H1 (cell line): ENCODE results near the gene SLC2A4. TPM values are rescaled to one million over a fixed set of nuclear protein-coding genes. Genes with fewer than 3 reads are reported as not detected.
A peak's percentile ranks its signal among the peaks of the same experiment; 100 is the strongest.

ENCODE experiments used
- CTCF ChIA-PET: fragments of 300-600 bp; sonication (Branson Sonifier 250); formaldehyde crosslinking; loops from one replicate; lab custom pipeline; 2021; ENCODE audit not compliant: partially characterized antibody; lab: Charles Lee
- POLR2A ChIA-PET: fragments of 300-600 bp; sonication (Branson Sonifier 250); formaldehyde crosslinking; loops from one replicate; lab custom pipeline; 2021; ENCODE audit warnings: inconsistent platforms; ENCODE audit not compliant: partially characterized antibody; lab: Charles Lee
- DNase-seq, 2 experiments: peaks; one replicate each; pipeline versions ENCODE4 v3.0.0 to v3.0.0-alpha.2; 2010 to 2022; ENCODE audit warnings: low spot score in 2 of 2, low read depth in 1 of 2, mixed read lengths in 1 of 2
- FAIRE-seq: peaks from 2 replicates; lab custom pipeline; 2011; peaks lifted over from hg19 to GRCh38; lab: Jason Lieb, UNC
- H2AFZ ChIP-seq: 2 replicates; pipeline ENCODE4 v1.8.1; 2012; ENCODE audit warnings: low read length, inconsistent platforms
- H2AK5ac ChIP-seq: 2 replicates; pipeline ENCODE4 v1.6.1; 2013; ENCODE audit warnings: low read depth, low read length
- H2BK120ac ChIP-seq: replicated peaks from 2 replicates; pipeline ENCODE3; 2013; ENCODE audit warnings: low read depth, low read length, inconsistent platforms
- H2BK12ac ChIP-seq: 2 replicates; pipeline ENCODE4 v1.6.1; 2013; ENCODE audit warnings: low read depth, low read length
- H2BK15ac ChIP-seq: 2 replicates; pipeline ENCODE4 v1.6.1; 2013; ENCODE audit warnings: low read length
- H2BK20ac ChIP-seq: 2 replicates; pipeline ENCODE4 v1.6.1; 2013; ENCODE audit warnings: low read length
- H2BK5ac ChIP-seq: 2 replicates; pipeline ENCODE4 v1.6.1; 2013; ENCODE audit warnings: low read depth, low read length
- H3K14ac ChIP-seq: 2 replicates; pipeline ENCODE4 v1.6.1; 2013; ENCODE audit warnings: inconsistent platforms; ENCODE audit not compliant: insufficient read length
- H3K18ac ChIP-seq: 2 replicates; pipeline ENCODE4 v1.6.1; 2013; ENCODE audit warnings: low read length; ENCODE audit errors: extremely low read depth
- H3K23ac ChIP-seq: 2 replicates; pipeline ENCODE4 v1.6.1; 2013; ENCODE audit warnings: inconsistent platforms; ENCODE audit not compliant: insufficient read length
- H3K23me2 ChIP-seq: 2 replicates; pipeline ENCODE4 v1.6.1; 2013; ENCODE audit warnings: low read depth, low read length
- H3K27ac ChIP-seq: 2 replicates; pipeline ENCODE4 v1.6.1; 2011; ENCODE audit warnings: low read depth, low read length, inconsistent platforms
- H3K27me3 ChIP-seq, 4 experiments: replicated peaks in 1 of 4; 1 replicate in 1 of 4; 2 replicates in 3 of 4; pipeline versions ENCODE4 v1.6.1 to v1.8.1; 2011 to 2013; ENCODE audit warnings: low read length in 3 of 4, mild to moderate bottlenecking in 3 of 4, inconsistent platforms in 2 of 4, mixed read lengths in 2 of 4, moderate library complexity in 1 of 4; ENCODE audit not compliant: control insufficient read depth in 3 of 4, insufficient read depth in 3 of 4; ENCODE audit errors: extremely low read depth in 1 of 4
- H3K36me3 ChIP-seq, 4 experiments: 2 replicates each; pipeline versions ENCODE4 v1.6.1 to v1.8.1; 2011 to 2013; ENCODE audit warnings: mild to moderate bottlenecking in 4 of 4, low read length in 3 of 4, moderate library complexity in 2 of 4, control low read depth in 1 of 4, inconsistent platforms in 1 of 4; ENCODE audit not compliant: insufficient read depth in 4 of 4, control insufficient read depth in 2 of 4
- H3K4ac ChIP-seq: replicated peaks from 2 replicates; pipeline ENCODE3; 2013; ENCODE audit warnings: low read length, low read depth, mixed read lengths, inconsistent platforms; ENCODE audit not compliant: insufficient read length
- H3K4me1 ChIP-seq, 4 experiments: replicated peaks in 1 of 4; 1 replicate in 1 of 4; 2 replicates in 3 of 4; pipeline versions ENCODE4 v1.6.1 to v1.8.1; 2011 to 2013; ENCODE audit warnings: low read length in 3 of 4, inconsistent platforms in 2 of 4, mixed read lengths in 1 of 4; ENCODE audit not compliant: insufficient read depth in 4 of 4, control insufficient read depth in 3 of 4
- H3K4me2 ChIP-seq, 2 experiments: 2 replicates each; pipeline versions ENCODE4 v1.6.1 to v1.8.1; 2011 to 2013; ENCODE audit warnings: low read depth in 2 of 2, low read length in 2 of 2, control low read depth in 1 of 2, inconsistent platforms in 1 of 2, mild to moderate bottlenecking in 1 of 2; ENCODE audit not compliant: insufficient read depth in 1 of 2
- H3K4me3 ChIP-seq, 4 experiments: fragments of 200-600, 300-600 bp in 1 of 4; sonication (generic), shearing (Covaris generic), sonication (Bioruptor Twin) in 1 of 4; 2 replicates each; pipeline versions ENCODE4 v1.5.1 to v1.8.1; 2011 to 2016; ENCODE audit warnings: low read length in 4 of 4, low read depth in 3 of 4, control low read depth in 2 of 4, inconsistent platforms in 2 of 4, mild to moderate bottlenecking in 2 of 4, mixed read lengths in 1 of 4, moderate library complexity in 1 of 4; ENCODE audit not compliant: insufficient read depth in 2 of 4; ENCODE audit errors: extremely low read depth in 1 of 4
- H3K56ac ChIP-seq: replicated peaks from 2 replicates; pipeline ENCODE3; 2013; ENCODE audit warnings: low read depth, mild to moderate bottlenecking, mixed read lengths, low read length, inconsistent platforms; ENCODE audit not compliant: insufficient read length
- H3K79me1 ChIP-seq: 2 replicates; pipeline ENCODE4 v1.6.1; 2013; ENCODE audit warnings: low read depth, low read length, control low read depth
- H3K79me2 ChIP-seq, 2 experiments: 2 replicates each; pipeline versions ENCODE4 v1.6.1 to v1.8.1; 2012 to 2013; ENCODE audit warnings: low read length in 2 of 2, mild to moderate bottlenecking in 2 of 2, inconsistent platforms in 1 of 2; ENCODE audit not compliant: insufficient read depth in 2 of 2, control insufficient read depth in 1 of 2
- H3K9ac ChIP-seq, 4 experiments: replicated peaks in 1 of 4; 1 replicate in 1 of 4; 2 replicates in 3 of 4; pipeline versions ENCODE4 v1.6.1 to v1.8.1; 2011 to 2013; ENCODE audit warnings: low read depth in 3 of 4, low read length in 3 of 4, control low read depth in 2 of 4, mild to moderate bottlenecking in 2 of 4, moderate library complexity in 2 of 4, inconsistent platforms in 1 of 4; ENCODE audit errors: extremely low read depth in 1 of 4
- H3K9me3 ChIP-seq, 2 experiments: 2 replicates each; pipeline versions ENCODE4 v1.6.1 to v1.8.1; 2012 to 2013; ENCODE audit warnings: mild to moderate bottlenecking in 2 of 2, moderate library complexity in 2 of 2, control low read depth in 1 of 2, inconsistent platforms in 1 of 2, low read depth in 1 of 2, low read length in 1 of 2, mixed read lengths in 1 of 2; ENCODE audit not compliant: insufficient read depth in 2 of 2
- H4K20me1 ChIP-seq, 2 experiments: replicated peaks in 1 of 2; 2 replicates each; pipeline versions ENCODE3 to v1.8.1; 2011 to 2013; ENCODE audit warnings: inconsistent platforms in 2 of 2, low read length in 2 of 2, mild to moderate bottlenecking in 1 of 2; ENCODE audit not compliant: insufficient read depth in 2 of 2, control insufficient read depth in 1 of 2
- H4K5ac ChIP-seq: 2 replicates; pipeline ENCODE4 v1.6.1; 2013; ENCODE audit warnings: low read length, low read depth, mixed read lengths, inconsistent platforms; ENCODE audit not compliant: insufficient read length
- H4K8ac ChIP-seq: 2 replicates; pipeline ENCODE4 v1.8.0; 2013; ENCODE audit warnings: mild to moderate bottlenecking, moderate library complexity, low read length, inconsistent platforms; ENCODE audit not compliant: insufficient read depth; ENCODE audit errors: extremely low read depth
- H4K91ac ChIP-seq: replicated peaks from 2 replicates; pipeline ENCODE3; 2013; ENCODE audit warnings: low read length, mixed read lengths, inconsistent platforms; ENCODE audit not compliant: insufficient read length
- ASH2L ChIP-seq: fragments of 200-600, 300-600 bp; sonication (generic); IDR thresholded peaks from one replicate; pipeline ENCODE4 v1.7.1; 2017; ENCODE audit warnings: low read length
- CEBPB ChIP-seq: IDR thresholded peaks from 2 replicates; pipeline ENCODE4 v1.6.1; 2012; ENCODE audit warnings: low read depth, low read length
- MAX ChIP-seq: IDR thresholded peaks from 2 replicates; pipeline ENCODE4 v1.6.1; 2012; ENCODE audit warnings: inconsistent platforms
- PHF8 ChIP-seq: fragments of 200-600 bp; sonication (generic); conservative IDR thresholded peaks from 2 replicates; pipeline ENCODE4 v1.7.1; 2012; ENCODE audit warnings: low read depth, mild to moderate bottlenecking, inconsistent platforms, low read length, moderate library complexity
- POLR2A ChIP-seq, 2 experiments: IDR thresholded peaks; 1 replicate in 1 of 2; 2 replicates in 1 of 2; pipeline ENCODE4 v1.6.1; 2011; ENCODE audit warnings: low read depth in 2 of 2, low read length in 2 of 2, mild to moderate bottlenecking in 2 of 2; ENCODE audit errors: control extremely low read depth in 1 of 2
- SIN3A ChIP-seq, 2 experiments: IDR thresholded peaks in 1 of 2; conservative IDR thresholded peaks in 1 of 2; 2 replicates each; pipeline ENCODE4 v1.6.1; 2011 to 2012; ENCODE audit warnings: low read length in 2 of 2, improper control_type of control experiment in 1 of 2, low read depth in 1 of 2, mild to moderate bottlenecking in 1 of 2
- SP1 ChIP-seq: IDR thresholded peaks from 2 replicates; pipeline ENCODE4 v1.6.1; 2011; ENCODE audit warnings: low read depth, low read length
- SP4 ChIP-seq: IDR thresholded peaks from 2 replicates; pipeline ENCODE4 v1.6.1; 2012; ENCODE audit warnings: low read length, inconsistent platforms
- SUZ12 ChIP-seq: fragments of 200-600 bp; sonication (generic); IDR thresholded peaks from 2 replicates; pipeline ENCODE4 v1.6.1; 2012; ENCODE audit warnings: mild to moderate bottlenecking, inconsistent platforms, low read length, moderate library complexity, mixed read lengths
- TAF1 ChIP-seq: IDR thresholded peaks from 2 replicates; pipeline ENCODE4 v1.6.1; 2011; ENCODE audit warnings: mild to moderate bottlenecking, low read depth, low read length
- TEAD4 ChIP-seq: IDR thresholded peaks from 2 replicates; pipeline ENCODE4 v1.6.1; 2012; ENCODE audit warnings: low read depth, low read length, inconsistent platforms, mixed read lengths
- WGBS, 2 experiments: shearing (Covaris generic) in 1 of 2; methylation state at CpG; one replicate each; pipeline versions ENCODE4 v1.1.6 to v1.1.7; 2013 to 2015; ENCODE audit warnings: low lambda C conversion rate in 2 of 2, mixed read lengths in 2 of 2, inconsistent platforms in 1 of 2, low coverage in 1 of 2, missing lambda C conversion rate in 1 of 2; ENCODE audit not compliant: insufficient replicate concordance in 2 of 2, insufficient coverage in 1 of 2, insufficient read length in 1 of 2; ENCODE audit errors: extremely low coverage in 1 of 2, missing lambda C conversion rate in 1 of 2; 5-methylcytosine and 5-hydroxymethylcytosine counted together
- polyA plus RNA-seq, 7 experiments: library from polyadenylated mRNA; depleted of rRNA in 3 of 7; stranded (reverse) in 5 of 7; unstranded in 2 of 7; fragments of >200 nt in 5 of 7; fragments of 200-250 nt in 2 of 7; gene quantifications; 1 replicate in 5 of 7; 2 replicates in 1 of 7; 4 replicates in 1 of 7; pipeline versions ENCODE4 v1.2.1 to v1.2.3, GENCODE V29; 2011 to 2013; ENCODE audit warnings: missing spikeins in 2 of 7, mixed read lengths in 2 of 7
- total RNA-seq: library from RNA; stranded (reverse); fragmentation: NEBNext Ultra II Directional; extraction: Animal tissue kit (Norgen Biotek cat#: 25700); gene quantifications from 2 replicates; pipeline ENCODE4 v1.2.1, GENCODE V29; 2021

Gene SLC2A4
- total and polyA plus RNA-seq, 2 of the 8 experiments (the other 6 are each of a cell fraction or from before 2014, with no cell fraction given), result 5.7 to 6.9 TPM

- WGBS, 2 experiments, result 0% methylated on average over 3 of the region's 73 CpGs; no CpG with 5 or more reads in 1 of the 2 experiments
- H3K4ac ChIP-seq, result no peak overlapping the region
- no peak overlapping the region for H3K14ac ChIP-seq
- CTCF ChIA-PET, result interaction anchor here (0.5 to 6.4 kb wide), 4 partner anchors 13 to 59 kb away, joined by 3 to 46 read pairs (median 4); partner anchors contain the start of genes ACADVL and DLG4
- peaks cover 8 to 19% of the 10 kb centered on the region in 2 experiments for H4K20me1 ChIP-seq
- H3K4me1 ChIP-seq, result peaks cover 5 to 24% (median 12%) of the 10 kb centered on the region in 4 experiments
- H2BK120ac ChIP-seq, result no peak overlapping the region
- H3K23me2 ChIP-seq, result peaks cover 14% of the 10 kb centered on the region
- H3K4me3 ChIP-seq, result peak overlapping the region; percentile 56 to 95 (median 92)
- H3K27ac ChIP-seq, result peak overlapping the region; percentile 66; the same call in 1 of the 2 replicates
- peak overlapping the region; percentile 19 for H4K5ac ChIP-seq
- H3K9ac ChIP-seq, result peak overlapping the region; percentile 34 to 76 (median 69); a peak in 6 of 7 replicates
- FAIRE-seq, result no peak
- peaks cover 3 to 59% of the 10 kb centered on the region in 2 experiments; a peak in 3 of 4 replicates for H3K79me2 ChIP-seq
- TF ChIP-seq TEAD4 (no peak), TAF1 (peak; percentile 64; the same call in 1 of the 2 replicates), ASH2L (peak; percentile 53), POLR2A (IDR thresholded peaks at IDR 0.05; ENCODE audit: control extremely low read depth in 1 of 2, low read depth in 2 of 2, low read length in 2 of 2) (peak; percentile 37 to 56; a peak in 2 of 3 replicates), CEBPB (no peak), SUZ12 (no peak), SP4 (0 out of 2 replicates have a peak, but pooled peaks have one; percentile 51), SIN3A (conservative IDR thresholded peaks at IDR 0.05 in 1 of 2, IDR thresholded peaks at IDR 0.05 in 1 of 2; ENCODE audit: low read depth in 1 of 2, low read length in 2 of 2) (peak in 1 of 2 experiments; percentile 14; a peak in 1 of 4 replicates), MAX (peak; percentile 52; the same call in 1 of the 2 replicates), SP1 (peak; percentile 77), PHF8 (peak; percentile 62)
- no peak overlapping the region for H3K23ac ChIP-seq
- H2BK5ac ChIP-seq, result peak overlapping the region; percentile 87
- no peak overlapping the region for H3K18ac ChIP-seq
- H4K8ac ChIP-seq, result peak overlapping the region; percentile 66; the same call in 1 of the 2 replicates
- DNase-seq, result peak in 1 of 2 experiments; percentile 94
- no peak overlapping the region for H3K56ac ChIP-seq
- POLR2A ChIA-PET, result interaction anchor here (0.6 to 19.7 kb wide), 15 partner anchors 10 to 171 kb away, joined by 3 to 386 read pairs (median 10); partner anchors contain the start of genes ACADVL, ACAP1, CLDN7 and CTDNEP1
- peak overlapping the region; percentile 74 to 77 for H3K4me2 ChIP-seq
- H2AFZ ChIP-seq, result no peak overlapping the region
- peaks cover 15 to 36% (median 22%) of the 10 kb centered on the region in 4 experiments; a peak in 6 of 8 replicates for H3K36me3 ChIP-seq
- no peaks in the 10 kb centered on the region for H3K27me3 ChIP-seq
- H4K91ac ChIP-seq, result no peak overlapping the region
- no peak overlapping the region for H2AK5ac ChIP-seq
- no peak overlapping the region for H2BK12ac ChIP-seq
- no peak overlapping the region for H2BK15ac ChIP-seq
- H2BK20ac ChIP-seq, result no peak overlapping the region
- peaks cover 8% of the 10 kb centered on the region; the same call in 1 of the 2 replicates for H3K79me1 ChIP-seq
- H3K9me3 ChIP-seq, result no peaks in the 10 kb centered on the region
These were observed 43.6 kb upstream of the SLC2A4 start for GRCh38 chr17:7237761-7238419.
